Fibroblast of mammary gland (primary cell): ENCODE measurements around the gene NCAPD3.
"Not testable (repeated sequence)": the region's sequence is repeated elsewhere in the genome, so short reads cannot be mapped to it uniquely, and the experiment has no call there.

Source experiments
- DNase-seq: peaks from one replicate; pipeline ENCODE4 v3.0.0-alpha.2; 2010; ENCODE audit warnings: low read depth
- H3K4me3 ChIP-seq: 2 replicates; pipeline ENCODE4 v1.5.1; 2011; ENCODE audit warnings: low read depth, mild to moderate bottlenecking, low read length, moderate library complexity; ENCODE audit not compliant: control insufficient read depth
- TF ChIP-seq, protein P1 (sequence below): conservative IDR thresholded peaks from 2 replicates; pipeline ENCODE4 v1.5.1; 2011; ENCODE audit warnings: low read depth, low read length, inconsistent platforms; ENCODE audit not compliant: control insufficient read depth, insufficient read depth

NCAPD3 gene

DNA sequence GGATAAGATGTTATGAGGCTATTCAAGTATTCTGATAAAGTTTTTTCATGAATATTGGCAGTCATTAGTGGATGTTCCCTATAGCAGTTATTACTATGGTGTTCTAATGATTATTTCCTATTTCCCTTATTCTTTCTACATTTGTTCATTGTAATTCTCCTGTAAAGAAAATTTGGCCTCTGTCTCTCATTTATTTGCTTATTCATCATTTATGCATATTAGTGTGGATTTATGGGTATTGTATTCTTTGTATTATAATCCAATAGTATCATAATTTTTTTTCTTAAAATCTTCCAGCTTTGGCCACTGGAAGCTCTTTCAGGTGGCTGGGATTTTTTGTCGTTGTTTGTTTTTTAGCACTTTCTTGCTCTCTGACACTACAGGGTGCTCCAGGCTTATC lies 107.6 kb downstream of the NCAPD3 start:
- TF ChIP-seq, protein P1, sequence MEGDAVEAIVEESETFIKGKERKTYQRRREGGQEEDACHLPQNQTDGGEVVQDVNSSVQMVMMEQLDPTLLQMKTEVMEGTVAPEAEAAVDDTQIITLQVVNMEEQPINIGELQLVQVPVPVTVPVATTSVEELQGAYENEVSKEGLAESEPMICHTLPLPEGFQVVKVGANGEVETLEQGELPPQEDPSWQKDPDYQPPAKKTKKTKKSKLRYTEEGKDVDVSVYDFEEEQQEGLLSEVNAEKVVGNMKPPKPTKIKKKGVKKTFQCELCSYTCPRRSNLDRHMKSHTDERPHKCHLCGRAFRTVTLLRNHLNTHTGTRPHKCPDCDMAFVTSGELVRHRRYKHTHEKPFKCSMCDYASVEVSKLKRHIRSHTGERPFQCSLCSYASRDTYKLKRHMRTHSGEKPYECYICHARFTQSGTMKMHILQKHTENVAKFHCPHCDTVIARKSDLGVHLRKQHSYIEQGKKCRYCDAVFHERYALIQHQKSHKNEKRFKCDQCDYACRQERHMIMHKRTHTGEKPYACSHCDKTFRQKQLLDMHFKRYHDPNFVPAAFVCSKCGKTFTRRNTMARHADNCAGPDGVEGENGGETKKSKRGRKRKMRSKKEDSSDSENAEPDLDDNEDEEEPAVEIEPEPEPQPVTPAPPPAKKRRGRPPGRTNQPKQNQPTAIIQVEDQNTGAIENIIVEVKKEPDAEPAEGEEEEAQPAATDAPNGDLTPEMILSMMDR, result no peak
- no peak overlapping the region for H3K4me3 ChIP-seq
- DNase-seq, result no peak

DNA sequence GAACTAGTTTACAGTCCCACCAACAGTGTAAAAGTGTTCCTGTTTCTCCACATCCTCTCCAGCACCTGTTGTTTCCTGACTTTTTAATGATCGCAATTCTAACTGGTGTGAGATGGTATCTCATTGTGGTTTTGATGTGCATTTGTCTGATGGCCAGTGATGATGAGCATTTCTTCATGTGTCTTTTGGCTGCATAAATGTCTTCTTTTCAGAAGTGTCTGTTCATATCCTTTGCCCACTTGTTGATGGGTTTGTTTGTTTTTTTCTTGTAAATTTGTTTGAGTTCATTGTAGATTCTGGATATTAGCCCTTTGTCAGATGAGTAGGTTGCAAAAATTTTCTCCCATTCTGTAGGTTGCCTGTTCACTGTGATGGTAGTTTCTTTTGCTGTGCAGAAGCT lies 110.0 kb downstream of the NCAPD3 start:
- H3K4me3 ChIP-seq, DNase-seq: not testable (repeated sequence)

DNA sequence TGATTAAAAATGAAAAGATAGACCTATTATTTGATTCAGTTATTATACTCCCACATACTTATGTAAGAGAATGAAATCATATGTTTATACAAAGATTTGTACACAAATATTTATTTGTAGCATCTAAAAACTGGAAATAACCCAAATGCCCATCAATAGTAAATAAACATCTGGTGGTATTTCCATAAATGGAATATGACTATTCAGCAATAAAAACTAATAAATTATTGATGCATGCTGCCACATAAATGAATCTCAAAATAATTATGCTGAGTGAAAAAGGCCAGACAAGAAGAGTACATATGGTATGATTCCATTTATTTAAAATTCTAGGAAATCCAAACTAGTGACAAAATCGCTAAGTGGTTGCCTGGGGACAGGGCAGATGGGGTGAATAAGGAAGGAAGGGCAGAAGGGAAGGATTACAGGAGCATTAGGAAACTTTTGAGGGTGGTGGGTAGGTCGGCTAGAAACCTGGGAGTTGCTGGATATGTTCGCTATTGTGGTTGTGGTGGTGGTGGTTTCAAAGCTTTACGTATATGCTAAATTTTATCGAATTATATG lies 113.4 kb downstream of the NCAPD3 start:
- no peak overlapping the region for H3K4me3 ChIP-seq
- DNase-seq, result no peak
- TF ChIP-seq, protein P1, result no peak
